HG03521 (cell line): ENCODE measurements around the gene PLIN4.

ENCODE experiments used
- ATAC-seq: cut with Tn5 transposase; IDR thresholded peaks from one replicate; pipeline ENCODE4 v1.9.1; 2021; ENCODE audit warnings: mild to moderate bottlenecking, moderate library complexity; ENCODE audit not compliant: unreplicated experiment

PLIN4 gene

GRCh38 chr19:4507804-4508203 lies 10.5 kb downstream of the PLIN4 start:
- no peak for ATAC-seq

DNA sequence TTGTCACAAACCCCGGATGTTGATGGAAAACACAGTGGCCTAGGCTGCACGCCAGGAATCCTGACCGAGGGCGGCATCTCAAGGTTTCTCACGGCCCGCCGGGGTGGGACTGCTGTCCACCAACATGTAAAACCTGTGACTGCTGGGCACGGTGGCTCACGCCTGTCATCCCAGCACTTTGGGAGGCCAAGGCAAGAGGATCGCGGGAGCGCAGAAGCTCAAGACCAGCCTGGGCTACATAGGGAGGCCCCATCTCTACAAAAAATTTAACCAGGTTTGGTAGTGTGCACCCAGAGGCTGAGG lies 11.2 kb downstream of the PLIN4 start:
- no peak for ATAC-seq

DNA sequence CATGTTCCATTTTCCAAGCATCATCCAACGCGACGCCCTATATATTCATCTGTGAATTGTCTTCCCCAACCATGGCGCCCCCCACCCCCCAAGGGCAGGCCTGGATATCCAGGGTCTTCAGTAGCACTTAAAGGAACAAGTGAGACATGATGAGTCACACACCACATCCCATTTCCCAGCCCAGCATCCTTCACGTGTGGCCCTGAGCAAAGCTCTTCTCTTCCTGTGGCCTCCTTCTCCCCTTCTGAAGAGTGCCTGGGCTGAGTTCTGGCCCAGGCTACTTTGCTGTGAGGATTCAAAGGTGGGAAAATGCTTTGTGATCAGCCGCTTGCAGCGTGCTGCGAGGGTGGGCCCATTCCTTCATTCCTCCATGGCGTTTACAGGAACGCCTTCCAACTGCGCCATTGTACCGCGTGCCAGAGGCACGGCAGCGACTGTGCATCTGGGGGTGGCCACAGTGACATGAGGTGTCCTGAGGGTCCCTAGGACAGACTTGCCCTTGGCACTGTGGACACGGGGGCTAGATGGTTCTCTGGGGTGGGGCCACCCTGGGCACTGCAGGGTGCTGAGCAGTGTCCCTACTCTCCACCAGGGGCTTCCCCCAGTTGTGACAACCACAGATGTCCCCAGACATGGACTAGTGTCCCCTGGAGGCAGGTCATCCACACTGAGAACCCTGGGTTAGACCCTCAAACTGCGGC lies 11.7 kb downstream of the PLIN4 start:
- ATAC-seq = no peak

DNA sequence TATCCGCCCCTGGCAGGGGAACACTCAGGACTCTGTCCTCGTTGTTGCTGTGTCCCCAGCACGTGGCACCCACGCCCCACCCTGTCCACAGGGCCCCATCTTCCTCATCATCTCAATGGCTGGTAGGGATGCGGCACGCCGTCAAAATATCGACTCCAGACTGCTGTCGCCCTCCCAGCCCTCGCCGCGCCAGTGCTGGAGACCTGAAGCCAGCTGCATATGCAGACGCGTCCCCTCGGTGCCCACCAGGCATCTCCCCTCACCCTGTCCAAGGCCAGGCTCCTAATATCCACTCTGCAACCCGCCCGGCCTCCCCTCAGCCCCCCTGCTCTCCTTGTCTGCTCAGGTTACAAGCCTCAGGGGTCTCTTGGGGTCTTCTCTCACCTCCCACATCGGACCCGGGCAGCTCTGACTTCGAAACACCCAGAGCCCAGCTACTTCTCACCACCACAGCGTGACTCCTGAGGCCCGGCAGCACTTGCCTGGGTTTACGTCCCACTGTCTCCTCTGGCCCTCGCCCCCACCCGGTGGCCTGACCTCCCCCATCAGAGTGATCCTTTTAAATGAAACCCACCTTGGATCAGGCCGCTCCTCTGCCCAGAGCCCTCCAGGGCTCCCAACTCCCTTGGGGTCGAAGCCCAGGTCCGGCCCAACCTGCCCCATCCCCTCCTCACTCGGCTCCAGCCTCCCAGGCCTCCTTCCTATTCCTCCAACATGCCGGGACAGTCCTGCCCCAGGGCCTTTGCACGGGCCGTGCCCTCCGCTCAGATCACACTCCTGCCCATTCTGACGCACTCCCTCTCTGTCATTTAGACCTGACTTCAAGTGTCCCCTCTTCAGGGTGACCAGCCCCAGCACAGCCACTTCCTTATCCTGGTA lies 12.5 kb downstream of the PLIN4 start:
- no peak for ATAC-seq

DNA sequence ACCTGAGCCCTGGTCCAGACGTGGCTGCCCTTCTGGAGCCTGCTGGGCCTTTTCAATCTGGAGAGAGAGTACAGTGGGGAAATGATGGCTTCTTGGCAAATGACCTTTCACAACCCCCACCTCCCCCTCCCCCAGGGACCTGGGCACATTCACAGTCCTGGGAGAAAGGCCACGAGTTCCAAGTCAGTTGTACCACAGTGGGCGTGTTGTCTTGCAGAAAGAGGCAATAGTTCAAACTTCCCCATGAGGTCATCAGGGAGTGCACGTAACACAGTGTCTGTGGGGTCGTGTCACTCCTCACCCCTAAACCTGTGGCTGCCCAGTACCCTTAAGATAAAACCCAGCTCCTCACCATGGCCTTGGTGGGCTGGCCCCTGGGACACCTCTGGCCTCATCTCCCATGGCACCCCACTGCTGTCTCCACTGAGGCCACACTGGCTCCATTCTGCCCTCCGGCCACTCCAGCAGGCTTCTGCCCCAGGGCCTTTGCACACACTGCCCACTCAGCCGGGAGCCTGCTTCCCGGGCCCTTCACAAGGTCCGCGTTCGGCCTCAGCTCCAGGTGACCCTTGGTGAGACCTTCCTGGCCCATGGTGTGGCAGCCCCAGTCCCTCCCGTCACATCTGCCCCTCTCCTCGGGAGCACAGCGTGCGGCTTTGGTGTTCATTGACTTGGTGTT lies 13.3 kb downstream of the PLIN4 start:
- no peak for ATAC-seq

DNA sequence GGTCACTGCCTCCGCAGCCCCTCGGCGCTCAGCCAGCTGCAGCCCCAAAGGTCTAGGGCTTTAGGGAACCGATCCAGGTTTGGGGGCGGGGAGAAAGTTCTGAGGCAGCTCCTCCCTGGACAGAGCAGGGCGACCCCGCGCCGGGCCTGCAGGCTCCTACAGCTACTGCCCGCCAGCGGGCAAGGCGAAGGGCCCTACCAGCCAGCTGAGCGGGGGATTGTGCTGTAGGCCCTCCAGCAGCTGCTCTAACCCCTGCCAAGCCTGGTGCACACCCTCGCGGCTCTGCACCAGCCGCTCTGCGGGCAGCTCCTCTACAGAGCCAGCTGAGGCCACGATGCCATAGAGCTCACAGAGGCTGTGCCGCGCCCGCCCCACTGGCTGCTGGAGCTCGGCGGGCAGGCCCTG lies 14.0 kb downstream of the PLIN4 start:
- no peak for ATAC-seq

GRCh38 chr19:4503825-4504170 lies 14.5 kb downstream of the PLIN4 start:
- no peak for ATAC-seq

GRCh38 chr19:4503132-4503824 lies 15.0 kb downstream of the PLIN4 start:
- ATAC-seq = no peak

GRCh38 chr19:4502282-4503131 lies 15.8 kb downstream of the PLIN4 start:
- no peak for ATAC-seq

GRCh38 chr19:4501691-4502090 lies 16.6 kb downstream of the PLIN4 start:
- no peak for ATAC-seq

DNA sequence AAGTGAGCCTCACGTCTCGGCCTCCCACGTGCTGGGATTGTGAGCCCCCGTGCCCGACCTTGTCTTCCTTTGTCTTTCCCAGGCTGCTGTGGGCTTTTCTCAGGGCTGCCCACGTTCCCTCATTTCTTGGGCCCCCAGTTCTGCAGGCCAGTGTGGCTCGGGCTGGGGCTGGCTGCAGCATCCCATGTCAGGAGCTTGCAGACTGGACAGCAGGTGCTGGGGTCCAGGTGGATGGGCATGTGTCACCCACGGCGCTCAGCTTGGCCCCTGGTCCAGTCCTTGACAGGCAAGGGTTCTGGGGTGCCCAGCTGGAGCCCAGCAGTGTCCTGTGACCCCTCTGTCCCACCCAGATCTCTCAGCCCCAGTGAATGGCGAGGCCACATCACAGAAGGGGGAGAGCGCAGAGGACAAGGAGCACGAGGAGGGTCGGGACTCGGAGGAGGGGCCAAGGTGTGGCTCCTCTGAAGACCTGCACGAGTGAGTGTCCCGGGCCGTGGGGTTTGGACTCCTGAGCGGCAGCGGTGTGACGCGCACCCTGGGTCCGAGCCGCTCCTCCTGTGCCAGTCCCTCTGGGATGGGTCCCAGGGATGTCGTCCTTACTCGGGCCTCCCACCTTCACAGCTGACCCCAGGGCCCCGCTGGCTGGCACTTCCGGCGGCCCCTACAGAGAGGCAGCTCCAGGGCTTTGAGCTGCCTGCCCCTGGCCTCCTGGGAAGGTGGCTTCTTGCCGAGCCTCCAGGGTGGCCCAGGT lies 17.3 kb downstream of the PLIN4 start:
- ATAC-seq = no peak

DNA sequence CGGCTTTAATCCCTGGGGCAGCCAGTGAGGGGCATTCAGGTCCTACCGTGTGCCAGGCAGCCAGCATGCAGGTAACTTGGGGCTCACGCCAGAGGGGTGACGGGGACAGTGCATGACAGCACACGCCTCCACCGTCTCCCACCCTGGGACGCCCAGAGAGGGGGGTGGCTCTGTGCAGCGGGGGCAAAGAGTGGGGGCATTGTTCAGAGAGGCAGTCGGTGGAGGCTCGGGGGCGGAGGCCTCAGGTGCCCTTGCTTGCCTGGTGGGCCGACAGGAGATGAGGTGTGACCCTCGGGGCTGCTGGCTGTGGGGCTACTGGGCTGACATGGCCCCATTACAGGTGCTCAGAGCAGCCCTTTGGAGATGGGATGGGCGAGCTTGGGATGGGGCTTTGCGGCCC lies 18.4 kb downstream of the PLIN4 start:
- no peak for ATAC-seq

GRCh38 chr19:4499318-4499717 lies 19.0 kb downstream of the PLIN4 start:
- no peak for ATAC-seq

DNA sequence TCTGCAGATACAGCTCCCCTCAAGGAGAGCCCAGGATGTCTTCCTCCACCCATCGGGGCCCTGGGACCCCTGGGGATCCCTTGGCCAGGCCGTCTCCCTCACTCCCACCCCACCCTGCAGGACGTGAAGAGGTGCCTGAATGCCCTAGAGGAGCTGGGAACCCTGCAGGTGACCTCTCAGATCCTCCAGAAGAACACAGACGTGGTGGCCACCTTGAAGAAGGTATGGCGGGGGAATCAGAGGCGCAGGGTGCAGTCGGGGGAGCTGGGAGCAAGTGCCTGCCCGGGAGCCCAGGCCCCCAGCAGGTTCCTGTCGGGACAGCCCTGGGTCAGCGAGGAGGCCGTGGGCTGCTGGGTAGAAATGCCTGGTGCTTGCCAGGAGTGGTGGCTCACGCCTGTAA lies 19.6 kb downstream of the PLIN4 start:
- ATAC-seq = no peak

DNA sequence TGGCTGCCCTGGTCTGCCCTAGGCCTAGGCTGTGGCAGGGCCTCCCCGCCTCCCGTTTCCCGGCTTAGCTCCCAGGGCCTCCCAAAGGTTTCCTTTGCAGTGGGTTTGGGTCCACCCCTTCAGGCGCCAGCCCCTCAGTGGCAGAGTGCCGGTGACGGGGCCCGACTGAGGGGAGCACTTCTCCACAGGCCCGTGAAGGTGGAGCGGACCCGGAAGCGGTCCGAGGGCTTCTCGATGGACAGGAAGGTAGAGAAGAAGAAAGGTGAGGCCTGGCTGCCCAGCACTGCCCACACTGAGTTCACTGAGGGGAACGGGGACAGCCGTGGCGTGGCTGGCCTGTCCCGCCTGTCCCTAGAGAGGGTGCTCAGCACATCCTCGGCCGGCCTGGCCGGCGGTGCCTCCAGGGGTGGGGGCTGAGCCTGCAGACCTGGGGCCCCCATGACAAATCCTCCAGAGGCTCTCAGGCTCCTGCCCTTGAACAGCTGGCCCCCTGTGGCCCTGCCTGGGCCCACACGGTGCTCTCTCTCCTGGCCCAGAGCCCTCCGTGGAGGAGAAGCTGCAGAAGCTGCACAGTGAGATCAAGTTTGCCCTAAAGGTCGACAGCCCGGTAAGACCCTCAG lies 20.4 kb downstream of the PLIN4 start:
- ATAC-seq = no peak

DNA sequence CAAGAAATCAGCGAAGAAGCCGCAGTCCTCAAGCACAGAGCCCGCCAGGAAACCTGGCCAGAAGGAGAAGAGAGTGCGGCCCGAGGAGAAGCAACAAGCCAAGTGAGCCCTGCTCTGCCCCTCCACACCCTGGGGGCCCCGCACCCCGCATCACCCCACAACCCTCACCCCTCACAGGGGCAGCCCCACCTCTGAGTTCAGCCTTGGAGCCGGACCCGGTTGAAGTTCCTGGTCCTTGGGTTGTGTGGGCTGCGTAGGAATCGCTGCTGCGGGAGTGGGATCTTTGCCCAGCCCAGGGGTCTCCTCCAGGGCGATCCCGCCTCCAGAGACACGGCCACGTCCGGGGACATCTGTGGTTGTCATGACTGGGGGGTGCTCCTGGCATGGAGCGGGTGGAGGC lies 22.0 kb downstream of the PLIN4 start:
- no peak for ATAC-seq

DNA sequence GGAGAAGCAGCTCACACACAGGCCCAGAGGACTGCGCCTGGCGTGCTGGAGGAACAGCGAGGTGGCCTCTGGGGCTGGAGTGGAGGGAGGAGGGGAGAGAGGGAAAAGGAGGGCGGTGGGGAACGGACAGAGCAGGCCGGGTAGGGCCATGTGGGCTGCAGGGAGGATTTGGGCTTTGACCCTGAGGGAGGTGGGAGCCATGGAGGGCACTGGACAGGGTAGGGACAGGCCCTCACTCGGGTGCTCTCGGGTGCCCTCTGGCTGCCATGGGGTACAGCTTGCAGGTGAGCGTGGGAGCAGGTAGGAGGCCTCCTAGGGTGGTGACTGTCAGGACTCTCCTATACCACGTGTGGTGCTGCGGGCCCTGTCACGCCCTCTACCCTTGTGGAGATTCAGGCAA lies 22.8 kb downstream of the PLIN4 start:
- ATAC-seq = no peak

- ATAC-seq = no peak
Measured at GRCh38 chr19:4494691-4495064, 23.6 kb downstream of the PLIN4 start.

- ATAC-seq = no peak
Measured at GRCh38 chr19:4493929-4494690, 24.2 kb downstream of the PLIN4 start.
